GM21529 (cell line): ENCODE data around the gene MIA2.

ENCODE experiments used
- ATAC-seq: cut with Tn5 transposase; IDR thresholded peaks from one replicate; pipeline ENCODE4 v1.9.1; 2021; ENCODE audit not compliant: unreplicated experiment

MIA2 gene

DNA sequence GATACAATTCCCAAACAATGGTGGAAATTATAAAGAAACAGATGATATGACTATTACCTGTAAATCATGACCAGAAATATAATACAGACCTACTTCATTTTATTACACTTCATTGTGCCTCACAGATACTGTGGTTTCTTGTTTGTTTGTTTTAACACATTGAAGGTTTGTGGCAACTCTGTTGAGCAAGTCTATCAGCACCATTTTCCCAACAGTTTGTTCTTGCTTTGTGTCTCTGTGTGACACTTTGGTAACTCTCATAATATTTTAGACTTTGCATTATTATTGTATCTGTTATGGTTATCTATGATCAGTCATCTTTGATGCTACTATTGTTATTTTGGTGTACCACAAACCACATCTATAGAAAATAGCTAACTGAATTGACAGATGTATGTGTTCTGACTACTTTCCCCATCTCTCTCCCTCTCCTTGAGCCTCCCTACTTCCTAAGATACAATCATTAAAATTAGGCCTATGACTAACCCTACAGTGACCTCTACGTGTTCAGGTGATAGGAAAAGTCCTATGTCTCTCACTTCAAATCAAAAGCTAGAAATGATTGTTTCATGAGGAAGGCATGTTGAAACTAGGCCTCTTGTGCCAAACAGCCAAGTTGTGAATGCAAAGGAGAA, 149.4 kb downstream of the MIA2 start:
- ATAC-seq = peak; percentile 42

DNA sequence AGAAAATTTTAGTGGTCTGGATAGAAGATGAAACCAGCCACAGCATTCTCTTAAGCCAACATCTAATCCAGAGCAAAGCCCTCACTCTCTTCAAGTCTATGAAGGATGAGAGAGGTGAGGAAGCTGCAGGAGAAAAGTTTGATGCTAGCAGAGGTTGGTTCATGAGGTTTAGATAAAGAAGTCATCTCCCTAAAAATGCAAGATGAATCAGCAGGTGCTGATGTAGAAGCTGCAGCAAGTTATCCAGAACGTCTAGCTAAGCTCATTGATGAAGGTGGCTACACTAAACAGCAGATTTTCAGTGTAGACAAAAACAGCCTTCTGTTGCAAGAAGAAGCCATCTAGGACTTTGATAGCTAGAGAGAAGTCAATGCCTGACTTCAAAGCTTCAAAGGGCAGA, 150.0 kb downstream of the MIA2 start:
- no peak for ATAC-seq

DNA sequence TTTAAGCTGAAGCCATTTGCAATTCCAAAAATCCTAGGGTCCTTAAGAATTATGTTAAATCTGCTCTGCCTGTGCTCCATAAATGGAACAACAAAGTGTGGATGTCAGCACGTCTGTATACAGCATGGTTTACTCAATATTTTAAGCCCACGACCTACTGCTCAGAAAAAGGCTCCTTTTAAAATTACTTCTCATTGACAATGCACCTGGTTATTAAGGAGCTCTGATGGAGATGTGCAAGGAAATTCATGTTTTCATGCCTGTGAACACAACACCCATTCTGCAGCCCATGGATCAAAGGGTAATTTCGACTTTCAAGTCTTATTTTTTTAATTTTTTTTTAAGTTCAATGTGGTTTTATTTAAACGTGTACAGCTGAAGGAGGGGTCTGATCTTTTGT, 150.5 kb downstream of the MIA2 start:
- ATAC-seq = no peak

DNA sequence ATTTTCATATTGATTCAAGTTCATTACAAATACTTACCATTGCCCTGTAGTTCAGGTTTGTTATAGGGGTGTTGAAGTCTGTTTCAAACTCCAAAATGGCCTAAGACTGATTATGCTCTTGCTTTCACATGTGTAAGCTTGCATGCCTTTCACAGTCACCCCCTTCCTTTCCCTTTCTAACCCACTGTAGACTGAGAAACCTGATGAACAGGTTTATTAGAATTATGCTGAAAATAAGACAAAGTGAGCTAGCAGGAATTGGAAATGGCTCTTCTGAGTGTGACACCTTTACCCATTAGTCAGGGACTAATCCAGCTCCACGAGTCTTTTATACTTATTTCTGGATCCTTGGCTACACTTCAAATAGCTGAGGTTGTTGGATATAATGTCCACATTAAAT, 159.6 kb downstream of the MIA2 start:
- no peak for ATAC-seq

DNA sequence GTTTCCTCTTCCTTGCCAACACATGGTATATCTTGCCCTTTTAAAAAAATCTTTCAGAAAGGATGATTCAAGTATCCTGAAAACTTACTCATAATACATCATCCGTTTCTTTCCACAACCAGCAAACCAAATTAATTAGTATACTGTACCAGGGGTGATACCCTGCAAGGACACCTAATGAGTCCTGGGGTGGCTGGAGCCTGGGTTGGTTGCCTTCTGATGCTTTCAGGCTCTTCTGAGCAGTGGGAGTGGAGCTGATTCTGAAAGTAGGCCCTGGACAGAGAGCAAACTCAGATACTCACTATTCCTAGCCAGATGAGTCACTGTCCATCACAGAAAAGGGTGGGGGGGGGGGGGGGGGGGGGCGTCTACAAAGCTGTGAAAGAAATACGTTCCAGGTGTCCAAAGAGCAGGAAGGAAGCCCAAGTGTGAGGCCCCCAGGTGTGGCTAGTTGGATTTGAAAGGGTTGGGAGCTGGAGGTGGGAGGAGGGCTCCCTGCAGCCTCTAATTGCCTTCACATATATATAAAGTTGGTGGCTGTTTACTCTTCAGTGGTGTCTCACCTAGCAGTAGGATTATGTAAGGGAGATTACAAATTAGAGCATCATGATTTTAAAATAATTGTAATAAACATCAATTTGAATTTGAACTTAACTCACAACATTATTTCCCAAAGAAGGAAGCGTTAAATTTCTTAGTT, 162.0 kb downstream of the MIA2 start:
- no peak for ATAC-seq

DNA sequence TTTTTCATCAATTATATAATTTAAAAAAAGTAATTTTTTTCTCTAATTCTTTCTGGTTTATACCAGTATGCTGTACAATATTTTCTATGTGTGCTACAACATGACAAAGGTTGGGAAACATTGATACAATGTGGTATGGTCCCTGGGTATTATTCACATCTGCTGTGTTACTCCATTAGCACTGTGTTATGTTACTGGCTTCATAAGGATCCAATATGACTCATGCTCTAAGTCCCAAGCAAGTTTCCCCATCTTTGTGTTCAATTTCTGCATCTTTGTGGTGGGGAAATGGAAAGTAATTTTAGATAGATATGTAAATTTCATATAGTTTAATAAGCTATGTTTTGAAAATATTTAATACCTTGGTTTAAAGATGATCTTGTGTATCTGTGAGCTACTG, 162.7 kb downstream of the MIA2 start:
- no peak for ATAC-seq

DNA sequence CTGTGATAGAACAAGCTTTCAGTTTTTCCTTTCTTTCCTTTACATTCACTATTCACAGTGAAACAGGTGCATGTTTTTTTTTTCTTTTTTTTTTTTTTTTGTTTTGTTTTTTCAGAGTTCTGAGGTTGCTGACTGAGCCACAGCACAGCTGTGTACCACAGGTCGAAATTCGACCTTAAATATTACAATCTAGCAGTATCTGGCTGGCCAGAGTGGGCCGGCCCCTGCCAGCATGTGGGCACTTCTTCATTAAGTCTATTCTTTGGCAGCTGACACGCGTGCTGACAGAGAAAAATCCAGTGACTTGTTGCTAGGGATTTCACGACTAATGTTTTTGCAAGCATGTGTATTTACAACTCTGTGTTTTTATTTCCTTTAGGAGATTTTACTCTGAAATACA, 164.7 kb downstream of the MIA2 start:
- no peak for ATAC-seq

DNA sequence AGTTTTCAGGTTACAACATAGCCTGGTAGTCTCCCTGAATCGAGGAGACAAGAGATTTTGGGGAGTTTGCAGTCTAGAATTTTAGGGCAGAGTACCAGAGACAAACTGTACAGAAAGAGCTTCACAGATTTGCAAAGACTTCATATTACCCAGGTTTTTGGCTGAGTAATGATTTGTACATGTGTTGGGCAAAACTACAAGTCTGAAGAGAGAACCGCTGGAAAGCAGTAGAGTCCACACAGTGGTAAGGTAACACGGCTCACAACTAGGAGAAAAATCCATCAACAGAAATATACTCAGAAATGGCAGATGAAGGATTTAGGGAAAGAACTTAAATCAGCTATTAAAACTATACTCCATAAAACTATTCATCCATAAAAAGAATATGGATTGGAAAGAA, 172.8 kb downstream of the MIA2 start:
- ATAC-seq = no peak

DNA sequence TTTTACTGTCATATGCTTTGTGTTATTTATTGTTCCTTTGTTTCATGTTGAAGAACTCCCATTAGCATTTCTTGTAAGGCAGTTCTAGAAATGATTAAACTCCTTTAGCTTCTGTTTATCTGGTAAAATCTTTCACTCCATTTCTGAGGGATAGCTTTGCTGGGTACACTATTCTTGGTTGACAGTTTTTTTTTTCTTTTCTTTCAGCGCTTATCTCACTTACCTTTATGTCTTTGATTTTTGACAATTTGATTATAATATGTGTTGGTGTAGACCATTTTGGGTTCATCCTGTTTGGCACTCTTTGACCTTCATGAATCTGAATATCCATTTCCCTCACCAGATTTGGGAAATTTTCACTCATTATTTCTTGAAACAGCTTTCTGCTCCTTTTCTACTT, 182.4 kb downstream of the MIA2 start:
- ATAC-seq = no peak

DNA sequence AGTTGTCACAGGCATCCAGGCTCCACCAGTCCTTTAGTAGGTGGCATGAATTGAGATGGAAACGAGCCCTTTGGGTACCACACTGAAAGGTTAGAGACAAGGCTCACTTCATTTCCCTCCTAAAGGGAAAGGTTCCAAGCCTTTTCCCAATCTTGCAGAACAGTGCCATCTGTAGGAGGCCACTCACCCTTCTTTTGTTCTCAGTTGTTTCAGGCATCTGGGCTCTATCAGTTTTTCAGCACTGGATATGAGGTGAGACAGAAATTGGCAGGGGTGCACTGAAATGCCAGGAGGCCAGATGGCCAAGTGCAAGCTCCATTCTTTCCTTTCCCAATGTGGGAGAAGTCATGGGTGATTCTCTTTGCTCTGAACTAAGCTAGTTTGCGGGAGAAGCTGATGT, 183.3 kb downstream of the MIA2 start:
- ATAC-seq = no peak

DNA sequence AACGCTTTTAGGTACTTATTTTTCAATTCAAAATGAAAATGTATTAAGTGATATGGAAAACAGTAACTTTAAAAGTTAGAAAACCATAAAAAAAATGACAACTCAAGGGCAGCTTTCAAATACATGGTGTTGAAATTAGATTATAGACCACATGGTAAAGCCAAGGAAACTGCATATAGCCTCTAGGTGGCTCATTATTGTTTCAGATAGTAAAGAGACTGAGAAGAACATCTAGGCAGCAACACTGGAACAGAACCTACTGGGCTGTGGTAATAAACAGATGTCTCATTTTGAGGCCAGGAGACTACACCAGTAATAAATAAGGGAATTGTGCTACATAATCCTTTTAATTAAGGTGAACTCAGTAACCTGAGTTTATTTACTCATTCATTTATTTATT, 185.6 kb downstream of the MIA2 start:
- no peak for ATAC-seq

DNA sequence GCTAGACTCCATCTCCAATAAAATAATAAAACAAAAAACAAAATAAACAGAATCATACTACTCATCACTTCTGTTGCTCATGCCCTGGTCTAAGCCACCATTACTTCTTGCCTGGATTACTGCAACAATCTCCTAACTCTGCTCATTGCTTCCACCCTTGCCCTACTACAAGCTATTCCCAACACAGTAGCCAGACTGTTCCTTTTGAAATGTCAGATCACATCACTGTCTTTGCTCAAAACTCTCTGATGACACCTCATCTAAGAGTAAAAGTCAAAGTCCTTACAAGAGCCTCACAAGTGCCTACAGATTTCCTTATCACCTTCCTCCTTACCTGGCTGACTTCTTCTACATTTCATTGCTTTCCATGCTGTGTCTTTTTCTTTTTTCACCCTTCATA, 188.5 kb downstream of the MIA2 start:
- ATAC-seq = no peak

DNA sequence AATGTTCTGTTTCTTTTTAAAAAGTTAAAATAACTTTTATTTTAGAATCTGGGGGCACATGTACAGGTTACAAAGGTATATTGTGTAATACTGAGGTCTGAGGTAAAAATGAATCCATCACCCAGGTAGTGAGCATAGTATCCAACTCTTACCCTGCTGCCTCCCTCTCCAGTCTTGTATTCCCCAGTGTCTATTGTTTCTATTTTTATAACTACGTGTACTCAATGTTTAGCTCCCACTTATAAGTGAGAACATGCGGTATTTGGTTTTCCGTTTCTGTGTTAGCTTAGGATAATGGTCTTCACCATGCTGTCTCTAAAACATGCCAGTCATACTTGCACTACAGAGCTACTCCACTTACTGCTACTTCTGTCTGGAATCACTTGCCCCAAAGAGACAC, 190.1 kb downstream of the MIA2 start:
- ATAC-seq = no peak

DNA sequence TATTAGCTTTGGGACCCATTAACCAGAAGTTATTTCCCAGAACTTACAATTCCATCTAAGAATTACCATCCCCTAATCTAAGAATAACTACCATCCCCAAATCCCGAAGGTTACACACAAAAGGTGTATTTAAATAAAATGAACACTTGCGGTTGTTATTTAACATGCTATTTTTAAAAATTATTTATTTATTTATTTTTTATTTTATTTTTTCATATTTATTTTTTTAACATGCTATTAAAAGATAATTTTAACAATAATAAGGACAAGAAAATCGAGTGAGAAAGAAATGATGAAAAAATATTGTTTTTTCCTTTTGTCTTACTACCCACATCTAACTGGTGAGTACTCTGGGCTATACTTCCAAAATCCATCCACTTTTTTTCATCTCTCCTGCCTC, 192.2 kb downstream of the MIA2 start:
- ATAC-seq = no peak

DNA sequence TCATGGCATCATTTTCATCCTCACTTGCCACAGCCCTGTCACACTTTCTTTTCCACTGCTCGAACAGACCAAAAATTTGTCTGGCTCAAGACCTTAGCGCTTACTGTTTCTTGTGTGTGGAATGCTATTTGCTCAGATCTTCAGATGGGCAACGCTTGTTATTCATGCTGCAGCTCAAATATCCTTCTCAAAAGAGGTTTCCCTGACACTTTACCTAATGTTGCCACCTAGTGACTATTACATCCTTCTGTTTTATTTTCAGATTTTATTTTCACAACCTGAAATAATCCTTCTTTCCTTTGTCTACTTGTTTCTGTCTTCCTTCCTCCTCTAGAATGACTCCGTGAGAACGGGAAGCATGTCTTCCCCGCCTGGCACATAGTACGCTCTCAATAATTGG, 192.9 kb downstream of the MIA2 start:
- ATAC-seq = no peak

DNA sequence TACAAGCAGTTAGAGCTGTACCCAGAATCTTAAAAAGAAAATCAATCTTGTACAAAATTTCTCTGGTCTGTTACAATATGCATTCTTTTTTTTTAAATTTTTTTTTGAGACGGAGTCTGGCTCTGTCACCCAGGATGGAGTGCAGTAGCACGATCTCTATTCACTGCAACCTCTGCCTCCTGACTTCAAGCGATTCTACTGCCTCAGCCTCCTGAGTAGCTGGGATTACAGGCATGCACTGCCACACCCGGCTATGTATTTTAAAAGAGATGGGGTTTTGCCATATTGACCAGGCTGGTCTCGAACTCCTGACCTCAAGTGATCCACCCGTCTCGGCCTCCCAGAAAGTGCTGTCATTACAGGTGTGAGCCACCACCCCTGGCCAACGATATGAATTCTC, 194.4 kb downstream of the MIA2 start:
- ATAC-seq = no peak

DNA sequence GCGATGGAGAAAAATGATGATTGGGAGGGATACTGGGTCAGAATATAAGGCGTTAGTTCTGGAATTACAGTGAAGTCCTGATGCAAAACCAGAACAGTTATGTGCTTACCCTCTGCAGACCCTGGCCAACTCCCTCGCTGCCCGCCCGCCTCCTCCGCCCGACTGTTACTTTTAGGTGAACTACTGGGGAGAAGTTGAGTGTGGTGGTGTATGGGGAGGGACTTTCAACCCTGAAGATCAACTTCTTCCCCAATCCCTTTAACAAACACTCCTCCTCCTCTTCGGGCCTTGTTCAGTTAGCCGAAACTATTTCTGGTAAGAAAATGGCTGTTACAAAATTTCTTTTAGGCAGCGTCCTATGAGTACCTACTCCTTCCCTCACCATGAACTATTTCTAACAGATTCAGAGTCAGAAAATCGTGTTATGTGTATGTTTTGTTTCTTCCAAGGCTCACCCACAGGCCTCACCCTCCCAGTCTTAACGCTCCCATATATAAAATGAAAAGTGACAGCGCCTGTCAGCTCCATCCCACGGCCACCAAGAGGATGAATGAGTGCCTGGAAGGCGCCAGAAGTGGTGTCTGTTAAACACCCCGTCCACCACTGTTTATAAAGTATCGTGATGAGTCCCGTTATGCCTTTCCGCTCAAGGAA, 197.2 kb downstream of the MIA2 start:
- ATAC-seq = no peak

DNA sequence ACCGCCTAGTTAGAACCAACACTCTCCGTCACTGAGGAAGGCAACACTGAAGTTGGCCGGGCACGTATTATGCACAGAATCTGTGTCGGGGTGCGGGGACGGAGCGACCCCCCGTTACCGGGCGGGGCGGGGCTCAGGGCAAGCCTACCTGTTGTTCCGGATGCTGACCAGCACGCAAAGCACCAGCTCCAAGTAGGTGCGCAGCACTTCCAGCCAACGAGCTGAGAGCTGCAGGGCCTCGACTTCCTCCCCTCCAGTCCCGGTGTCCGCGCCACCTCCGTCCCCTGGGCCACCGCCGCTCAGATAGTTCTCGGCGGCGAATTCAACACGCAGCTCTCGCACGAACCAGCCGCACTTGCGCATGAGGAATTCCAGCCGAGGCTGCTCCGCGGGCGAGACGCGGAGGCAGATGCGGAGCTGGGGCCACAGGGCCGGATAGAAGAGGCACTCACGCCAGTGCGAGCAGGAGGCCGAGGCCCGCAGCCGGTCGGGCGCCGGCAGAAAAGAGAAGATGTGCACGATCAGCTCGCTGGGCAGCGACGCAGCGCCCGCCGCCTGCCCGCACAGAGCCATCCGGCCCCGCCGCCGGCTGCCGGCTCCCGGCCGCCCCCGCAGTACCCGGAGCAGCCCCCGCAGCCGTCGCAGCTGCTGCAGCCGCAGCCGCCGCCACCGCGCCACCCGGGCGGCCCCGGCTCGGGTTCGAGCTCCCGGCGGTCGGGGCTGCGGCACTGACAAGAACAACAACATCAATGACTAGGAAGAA, 197.9 kb downstream of the MIA2 start:
- peak; percentile 21 for ATAC-seq

DNA sequence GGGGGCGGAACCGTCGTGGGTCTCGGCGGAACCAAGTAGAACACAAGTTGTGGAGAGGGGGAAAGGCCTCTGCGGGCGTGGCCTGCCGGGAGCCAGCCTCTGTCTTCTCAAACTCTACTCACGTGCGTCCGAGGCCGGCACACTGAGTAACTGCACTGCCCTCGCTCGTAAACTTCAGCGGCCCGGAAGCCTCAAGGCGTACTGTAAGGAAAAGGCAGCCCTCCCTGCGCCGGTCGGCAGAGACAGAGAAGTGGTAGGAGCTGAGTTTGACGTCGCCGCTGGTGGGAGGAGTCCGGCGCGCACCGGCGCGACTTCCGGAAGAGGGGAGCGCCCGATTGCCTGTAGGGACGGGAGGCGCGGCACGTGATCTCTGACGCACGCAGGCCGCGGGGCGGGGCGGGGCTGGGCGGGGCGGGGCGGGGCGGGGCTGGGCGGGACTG, 198.5 kb downstream of the MIA2 start, which contains the start of gene FBXO33:
TSS of gene FBXO33 (minus strand) at position 255 of the 440 bp plus-strand sequence. CDS start 271 bp downstream, outside the sequence.
- ATAC-seq = peak; percentile 80

DNA sequence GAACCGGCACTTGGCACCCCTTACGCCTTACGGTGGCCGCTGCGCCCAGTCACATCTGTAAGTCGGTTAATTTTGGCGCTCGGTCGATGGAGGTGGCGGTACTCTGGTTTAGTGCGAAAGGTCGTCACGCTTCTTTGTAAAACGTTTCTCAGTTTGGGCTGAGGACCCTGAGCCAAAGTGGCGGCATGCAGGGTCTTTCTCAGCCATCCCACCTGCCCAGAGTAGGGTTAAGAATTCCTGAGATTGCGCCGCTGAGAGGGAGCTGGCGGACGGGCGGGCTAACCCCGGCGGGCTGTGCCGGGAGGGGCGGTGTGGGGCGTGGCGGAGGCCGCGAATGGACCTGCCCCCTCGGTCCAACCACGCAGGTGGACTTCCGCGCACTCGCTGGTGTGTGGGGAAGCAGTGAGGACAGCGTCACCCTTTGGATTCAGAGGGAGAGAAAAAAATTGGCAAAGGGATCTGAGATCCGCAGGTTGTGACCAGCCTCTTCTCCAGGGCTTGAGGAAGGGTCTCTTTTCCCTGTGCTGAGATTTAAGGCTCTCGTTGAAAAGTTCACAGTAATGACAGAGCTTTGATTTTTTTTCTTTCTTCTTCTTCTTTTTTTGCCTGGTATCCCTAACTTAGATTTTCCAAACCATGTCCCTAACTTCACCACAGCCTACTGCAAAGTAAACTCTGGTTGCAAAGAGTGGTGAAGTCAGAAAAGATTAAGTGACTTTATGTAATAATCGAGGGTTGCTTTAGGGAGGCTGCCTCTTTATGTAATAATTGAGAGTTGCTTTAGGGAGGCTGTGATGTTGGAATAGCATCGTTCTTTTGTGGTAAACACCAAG, 199.1 kb downstream of the MIA2 start:
- ATAC-seq = peak; percentile 60

DNA sequence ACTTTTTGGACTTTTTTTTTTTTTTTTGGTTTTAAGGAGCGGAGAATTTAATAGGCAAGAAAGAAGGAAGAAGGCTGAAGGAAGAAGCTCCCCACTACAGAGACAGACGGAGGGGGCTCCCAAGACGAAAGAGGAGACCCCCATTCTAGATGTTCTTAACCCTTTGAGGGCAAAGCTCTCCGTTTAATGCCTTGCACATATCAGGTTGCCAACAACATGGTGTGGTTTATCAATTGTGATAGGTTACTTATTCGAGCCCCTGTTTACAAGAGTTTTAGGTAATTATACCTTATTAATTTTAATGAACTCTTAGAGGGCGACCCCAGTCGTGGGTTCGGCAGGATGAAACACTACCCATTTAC, 199.7 kb downstream of the MIA2 start:
- no peak for ATAC-seq
